Measurements from ENCODE around the gene ZNF423. TPM values are rescaled to one million over a fixed set of nuclear protein-coding genes. Genes with fewer than 3 reads are reported as not detected.

ZNF423 gene
- total RNA-seq, 4 donors from 2014 or later, result 4.1 to 20.2 (median 10.3) TPM

- no peak for TF ChIP-seq CTCF (IDR thresholded peaks at IDR 0.05; ENCODE audit: low read depth)
Measured at GRCh38 chr16:49767414-49767813, 88.5 kb downstream of the ZNF423 start.

GRCh38 chr16:49766225-49766624 is 89.7 kb downstream of the ZNF423 start:
- no peak for TF ChIP-seq CTCF (IDR thresholded peaks at IDR 0.05; ENCODE audit: low read depth)

- no peak for TF ChIP-seq CTCF (IDR thresholded peaks at IDR 0.05; ENCODE audit: low read depth)
Measured at GRCh38 chr16:49763826-49764225, 92.1 kb downstream of the ZNF423 start.

- no peak for TF ChIP-seq CTCF (IDR thresholded peaks at IDR 0.05; ENCODE audit: low read depth)
Measured at GRCh38 chr16:49760815-49761214, 95.1 kb downstream of the ZNF423 start.

- TF ChIP-seq CTCF (IDR thresholded peaks at IDR 0.05; ENCODE audit: low read depth), result no peak
Measured at GRCh38 chr16:49757559-49758069, 98.3 kb downstream of the ZNF423 start.

GRCh38 chr16:49756775-49757558 is 98.9 kb downstream of the ZNF423 start:
- TF ChIP-seq CTCF (IDR thresholded peaks at IDR 0.05; ENCODE audit: low read depth), result no peak

- no peak for TF ChIP-seq CTCF (IDR thresholded peaks at IDR 0.05; ENCODE audit: low read depth)
Measured at GRCh38 chr16:49755716-49756505, 100.0 kb downstream of the ZNF423 start.

Measured in subcutaneous adipose tissue (tissue), 4 donors.